HCT116 (cell line): Measurements from ENCODE around the gene DDR1. TPM values are rescaled to one million over a fixed set of nuclear protein-coding genes. Genes with fewer than 3 reads are reported as not detected.

Source experiments
- ATAC-seq: fragments of 200-7000 bp; cut with Tn5 transposase; 2 replicates; pipeline ENCODE4 v1.9.1; 2020; ENCODE audit warnings: mild to moderate bottlenecking, moderate library complexity
- BruUV-seq: library from RNA; stranded (reverse); fragments of 400-500 nt; replicated peaks from 2 replicates; lab custom pipeline; 2021; lab: Mats Ljungman, UMichigan
- CTCF ChIA-PET: fragments of 300-600 bp; sonication (Branson Sonifier 250); formaldehyde crosslinking; loops from one replicate; lab custom pipeline; 2021; ENCODE audit warnings: antibody characterized with exemption; lab: Charles Lee
- POLR2A ChIA-PET: fragments of 300-600, 350-600 bp; sonication (Branson Sonifier 250); formaldehyde crosslinking; loops from one replicate; lab custom pipeline; 2021; ENCODE audit warnings: antibody characterized with exemption; lab: Charles Lee
- RAD21 ChIA-PET, 2 experiments: fragments of 300-600 bp; sonication (Branson Sonifier 250); formaldehyde crosslinking; loops; one replicate each; lab custom pipeline; 2023; ENCODE audit warnings: low total read pairs in 2 of 2; ENCODE audit not compliant: uncharacterized antibody in 2 of 2, unreplicated experiment in 2 of 2, low non-redundant PET in 1 of 2; lab: Charles Lee
- DNase-seq: peaks from one replicate; pipeline ENCODE4 v3.0.0-alpha.2; 2010; ENCODE audit warnings: low read depth, low spot score
- H2AFZ ChIP-seq: fragments of 200-600 bp; shearing (Covaris generic), sonication (generic); 2 replicates; pipeline ENCODE4 v1.6.1; 2017; ENCODE audit warnings: low read depth, mixed run types, mixed read lengths, antibody characterized with exemption, low read length; ENCODE audit not compliant: poor library complexity, severe bottlenecking
- H3K27ac ChIP-seq: 2 replicates; pipeline ENCODE4 v1.5.1; 2012; ENCODE audit warnings: low read depth, low read length
- H3K27me3 ChIP-seq: fragments of 200-600 bp; sonication (generic); 2 replicates; pipeline ENCODE4 v1.6.1; 2016; ENCODE audit warnings: mixed run types, low read length, mixed read lengths; ENCODE audit not compliant: insufficient read depth
- H3K36me3 ChIP-seq, 2 experiments: fragments of 200-500 bp in 1 of 2; fragments of 200-600 bp in 1 of 2; sonication (Bioruptor generic) in 1 of 2; sonication (generic) in 1 of 2; 2 replicates each; pipeline versions ENCODE4 v1.5.1 to v1.6.1; 2014 to 2016; ENCODE audit warnings: low read length in 2 of 2, inconsistent platforms in 1 of 2, mixed read lengths in 1 of 2, mixed run types in 1 of 2; ENCODE audit not compliant: insufficient read depth in 2 of 2, control insufficient read depth in 1 of 2
- H3K4me1 ChIP-seq, 2 experiments: fragments of 200-600 bp in 1 of 2; sonication (generic) in 1 of 2; 2 replicates each; pipeline versions ENCODE4 v1.5.1 to v1.6.1; 2012 to 2017; ENCODE audit warnings: low read length in 2 of 2, inconsistent platforms in 1 of 2, mild to moderate bottlenecking in 1 of 2, mixed read lengths in 1 of 2, mixed run types in 1 of 2, moderate library complexity in 1 of 2; ENCODE audit not compliant: insufficient read depth in 2 of 2, control insufficient read depth in 1 of 2
- H3K4me2 ChIP-seq: fragments of 200-600 bp; sonication (generic); 2 replicates; pipeline ENCODE4 v1.6.1; 2017; ENCODE audit warnings: mixed run types, low read length, mixed read lengths
- H3K4me3 ChIP-seq, 2 experiments: fragments of 200-600 bp in 1 of 2; sonication (generic) in 1 of 2; replicated peaks in 1 of 2; 2 replicates each; pipeline ENCODE4 v1.5.1; 2011 to 2016; ENCODE audit warnings: low read length in 2 of 2, control low read depth in 1 of 2, low read depth in 1 of 2, mild to moderate bottlenecking in 1 of 2, mixed read lengths in 1 of 2, mixed run types in 1 of 2
- H3K79me2 ChIP-seq: fragments of 200-600 bp; sonication (generic); 2 replicates; pipeline ENCODE4 v1.6.1; 2017; ENCODE audit warnings: mild to moderate bottlenecking, mixed run types, low read length, moderate library complexity, mixed read lengths; ENCODE audit not compliant: insufficient read depth
- H3K9ac ChIP-seq: fragments of 200-600 bp; sonication (generic); 2 replicates; pipeline ENCODE4 v1.6.1; 2016; ENCODE audit warnings: low read length, mixed read lengths
- H3K9me2 ChIP-seq: fragments of 200-600 bp; sonication (generic), shearing (Covaris generic); 2 replicates; pipeline ENCODE4 v1.6.1; 2017; ENCODE audit warnings: mixed run types, mild to moderate bottlenecking, moderate library complexity; ENCODE audit not compliant: insufficient read depth
- H3K9me3 ChIP-seq, 2 experiments: fragments of 200-500 bp in 1 of 2; fragments of 200-600 bp in 1 of 2; sonication (Bioruptor generic) in 1 of 2; sonication (generic) in 1 of 2; 2 replicates each; pipeline ENCODE4 v1.6.1; 2014 to 2017; ENCODE audit warnings: low read length in 2 of 2, mixed read lengths in 2 of 2, inconsistent platforms in 1 of 2, low read depth in 1 of 2, mild to moderate bottlenecking in 1 of 2, mixed run types in 1 of 2, moderate library complexity in 1 of 2; ENCODE audit not compliant: control insufficient read depth in 1 of 2, insufficient read depth in 1 of 2
- H4K20me1 ChIP-seq: fragments of 200-600 bp; sonication (generic), shearing (Covaris generic); 2 replicates; pipeline ENCODE4 v1.6.1; 2017; ENCODE audit warnings: mixed run types, mild to moderate bottlenecking, moderate library complexity; ENCODE audit not compliant: insufficient read depth
- ATF3 ChIP-seq: IDR thresholded peaks from 2 replicates; pipeline ENCODE4 v1.6.1; 2012
- CBX3 ChIP-seq: IDR thresholded peaks from 2 replicates; pipeline ENCODE4 v1.6.1; 2012; ENCODE audit warnings: low read depth
- CEBPB ChIP-seq: IDR thresholded peaks from 2 replicates; pipeline ENCODE4 v1.6.1; 2012; ENCODE audit warnings: low read depth
- CTCF ChIP-seq, 3 experiments: fragments of 200-600 bp in 1 of 3; sonication (generic) in 1 of 3; IDR thresholded peaks in 2 of 3; conservative IDR thresholded peaks in 1 of 3; 2 replicates each; pipeline ENCODE4 v1.5.1; 2012 to 2017; ENCODE audit warnings: low read depth in 2 of 3, low read length in 2 of 3, antibody characterized with exemption in 1 of 3, borderline replicate concordance in 1 of 3, control low read depth in 1 of 3, mild to moderate bottlenecking in 1 of 3, mixed read lengths in 1 of 3, mixed run types in 1 of 3, moderate library complexity in 1 of 3; ENCODE audit not compliant: insufficient read depth in 1 of 3
- EGR1 ChIP-seq: IDR thresholded peaks from 2 replicates; pipeline ENCODE4 v1.6.1; 2012; ENCODE audit warnings: low read depth
- EZH2 ChIP-seq: fragments of 200-600 bp; sonication (generic); IDR thresholded peaks from 2 replicates; pipeline ENCODE4 v1.6.1; 2017; ENCODE audit warnings: antibody characterized with exemption, mixed run types
- EZH2phosphoT487 ChIP-seq: fragments of 200-600 bp; IDR thresholded peaks from 2 replicates; pipeline ENCODE4 v1.6.1; 2018; ENCODE audit warnings: antibody characterized with exemption, borderline replicate concordance
- FOSL1 ChIP-seq: IDR thresholded peaks from 2 replicates; pipeline ENCODE4 v1.6.1; 2012; ENCODE audit warnings: low read depth
- JUND ChIP-seq: IDR thresholded peaks from 2 replicates; pipeline ENCODE4 v1.6.1; 2012
- MAX ChIP-seq: IDR thresholded peaks from 2 replicates; pipeline ENCODE4 v1.6.1; 2012
- POLR2A ChIP-seq: IDR thresholded peaks from 2 replicates; pipeline ENCODE4 v1.7.0; 2011; ENCODE audit warnings: borderline replicate concordance; ENCODE audit not compliant: insufficient read depth, insufficient read length; ENCODE audit errors: extremely low read depth
- POLR2AphosphoS5 ChIP-seq: IDR thresholded peaks from 2 replicates; pipeline ENCODE4 v1.6.1; 2011; ENCODE audit warnings: mild to moderate bottlenecking, low read depth, low read length, moderate library complexity
- REST ChIP-seq: IDR thresholded peaks from 2 replicates; pipeline ENCODE4 v1.6.1; 2012; ENCODE audit warnings: low read depth
- SIN3A ChIP-seq: IDR thresholded peaks from 2 replicates; pipeline ENCODE4 v1.6.1; 2012; ENCODE audit warnings: low read depth
- SRF ChIP-seq: IDR thresholded peaks from 2 replicates; pipeline ENCODE4 v1.6.1; 2012; ENCODE audit warnings: low read depth
- TCF7L2 ChIP-seq: IDR thresholded peaks from 2 replicates; pipeline ENCODE4 v1.7.0; 2011; ENCODE audit warnings: borderline replicate concordance, inconsistent platforms; ENCODE audit not compliant: insufficient read depth, insufficient read length; ENCODE audit errors: extremely low read depth
- YY1 ChIP-seq: IDR thresholded peaks from 2 replicates; pipeline ENCODE4 v1.6.1; 2011; ENCODE audit warnings: low read length, low read depth, moderate library complexity, mild to moderate bottlenecking; ENCODE audit not compliant: insufficient replicate concordance; ENCODE audit errors: extremely low read depth
- ZNF274 ChIP-seq: fragments of 200-500 bp; sonication (Bioruptor generic); IDR thresholded peaks from 2 replicates; pipeline ENCODE4 v1.6.1; 2014; ENCODE audit warnings: mild to moderate bottlenecking, low read depth, low read length, inconsistent platforms
- intact Hi-C: fragments of 100-400 bp; cut with micrococcal nuclease; formaldehyde crosslinking; loops from 2 replicates; pipeline ENCODE4 v1.10.0; 2022
- total RNA-seq: library from RNA; stranded (reverse); gene quantifications from one replicate; pipeline ENCODE4 v1.2.1, GENCODE V29; 2021; ENCODE audit not compliant: unreplicated experiment

DDR1 gene
- total RNA-seq, 1 experiment from 2014 or later: 211 TPM

- intact Hi-C loops: no loop called here
- H3K27ac ChIP-seq: no peak overlapping the region
- H3K9me2 ChIP-seq: no peaks in the 10 kb centered on the region
- no peaks in the 10 kb centered on the region for H3K9me3 ChIP-seq
- TF ChIP-seq FOSL1: no peak
- TF ChIP-seq CTCF (IDR thresholded peaks at IDR 0.05 in 2 of 3, conservative IDR thresholded peaks at IDR 0.05 in 1 of 3; ENCODE audit: borderline replicate concordance in 1 of 3, insufficient read depth in 1 of 3, low read depth in 2 of 3, low read length in 2 of 3): no peak
- TF ChIP-seq TCF7L2: no peak
- no peak for TF ChIP-seq POLR2AphosphoS5
- TF ChIP-seq POLR2A: no peak
- TF ChIP-seq CEBPB: no peak
- no peak for TF ChIP-seq ATF3
- no peak for TF ChIP-seq REST
- TF ChIP-seq SIN3A: no peak
- no peak for TF ChIP-seq EZH2
- TF ChIP-seq JUND: no peak
- TF ChIP-seq ZNF274: no peak
- no peak for TF ChIP-seq SRF
- no peak for TF ChIP-seq EZH2phosphoT487
- no peak for TF ChIP-seq YY1
- TF ChIP-seq MAX: no peak
- no peak for TF ChIP-seq CBX3
- TF ChIP-seq EGR1: no peak
- H2AFZ ChIP-seq: no peak overlapping the region
- H3K4me2 ChIP-seq: no peak overlapping the region
- H3K36me3 ChIP-seq: no peaks in the 10 kb centered on the region
- ChIA-PET POLR2A (no interaction called here), RAD21 (no interaction called here), CTCF (no interaction called here)
- peaks cover 11 to 15% of the 10 kb centered on the region in 2 experiments for H3K4me1 ChIP-seq
- no peaks in the 10 kb centered on the region for H3K27me3 ChIP-seq
- BruUV-seq: no TSS peak
- H3K4me3 ChIP-seq: no peak overlapping the region
- H3K79me2 ChIP-seq: no peaks in the 10 kb centered on the region
- H3K9ac ChIP-seq: no peak overlapping the region
- no peaks in the 10 kb centered on the region for H4K20me1 ChIP-seq
- ATAC-seq (no peak), DNase-seq (no peak)
These were observed 48.7 kb upstream of the DDR1 start for GRCh38 chr6:30835576-30835975.
